Liver (tissue), 9 donors: ENCODE data around the gene TLCD1. TPM values are rescaled to one million over a fixed set of nuclear protein-coding genes. Genes with fewer than 3 reads are reported as not detected.

ENCODE experiments used
- DNase-seq: peaks from one replicate; pipeline ENCODE4 v3.0.0-alpha.2; 2017; ENCODE audit warnings: low spot score
- H3K27ac ChIP-seq, 2 donors: one replicate each; pipeline ENCODE4 v1.7.0; 2013; ENCODE audit warnings: inconsistent platforms in 2 of 2, low read length in 2 of 2, control low read depth in 1 of 2, low read depth in 1 of 2, mild to moderate bottlenecking in 1 of 2
- H3K27me3 ChIP-seq, 4 donors: one replicate each; pipeline versions ENCODE4 v1.6.1 to v1.7.0; 2013; ENCODE audit warnings: low read length in 3 of 4, inconsistent platforms in 1 of 4, mild to moderate bottlenecking in 1 of 4, moderate library complexity in 1 of 4; ENCODE audit not compliant: control insufficient read depth in 4 of 4, insufficient read depth in 4 of 4
- H3K36me3 ChIP-seq, 4 donors: one replicate each; pipeline versions ENCODE4 v1.6.1 to v1.7.0; 2013; ENCODE audit warnings: low read length in 3 of 4, mild to moderate bottlenecking in 3 of 4, low read depth in 1 of 4, moderate library complexity in 1 of 4; ENCODE audit not compliant: control insufficient read depth in 4 of 4, insufficient read depth in 3 of 4
- H3K4me1 ChIP-seq, 4 donors: one replicate each; pipeline versions ENCODE4 v1.6.1 to v1.7.0; 2013; ENCODE audit warnings: low read length in 3 of 4, mild to moderate bottlenecking in 3 of 4, moderate library complexity in 1 of 4; ENCODE audit not compliant: control insufficient read depth in 4 of 4, insufficient read depth in 4 of 4
- H3K4me3 ChIP-seq, 3 donors: one replicate each; pipeline versions ENCODE4 v1.6.1 to v1.7.0; 2013; ENCODE audit warnings: low read length in 3 of 3, control low read depth in 1 of 3, low read depth in 1 of 3, mild to moderate bottlenecking in 1 of 3
- H3K9ac ChIP-seq, 2 donors: one replicate each; pipeline ENCODE4 v1.7.0; 2013; ENCODE audit warnings: low read length in 2 of 2, mild to moderate bottlenecking in 2 of 2, moderate library complexity in 2 of 2, control low read depth in 1 of 2, low read depth in 1 of 2
- H3K9me3 ChIP-seq, 4 donors: one replicate each; pipeline versions ENCODE4 v1.6.1 to v1.7.0; 2013; ENCODE audit warnings: low read length in 3 of 4; ENCODE audit not compliant: control insufficient read depth in 4 of 4
- FOXA1 ChIP-seq: IDR thresholded peaks from 2 replicates; pipeline ENCODE4 v1.6.1; 2016; ENCODE audit warnings: antibody characterized with exemption
- FOXA2 ChIP-seq: IDR thresholded peaks from 2 replicates; pipeline ENCODE4 v1.6.1; 2016; ENCODE audit warnings: antibody characterized with exemption
- GABPA ChIP-seq, 2 donors: IDR thresholded peaks in 1 of 2; conservative IDR thresholded peaks in 1 of 2; 2 replicates each; pipeline ENCODE4 v1.6.1; 2016; ENCODE audit warnings: antibody characterized with exemption in 2 of 2, mild to moderate bottlenecking in 1 of 2, moderate library complexity in 1 of 2
- HNF4A ChIP-seq, 2 donors: conservative IDR thresholded peaks; 2 replicates each; pipeline ENCODE4 v1.6.1; 2016; ENCODE audit warnings: antibody characterized with exemption in 2 of 2, mild to moderate bottlenecking in 2 of 2
- HNF4G ChIP-seq: IDR thresholded peaks from 2 replicates; pipeline ENCODE4 v1.6.1; 2016; ENCODE audit warnings: antibody characterized with exemption
- NR2F2 ChIP-seq: IDR thresholded peaks from 2 replicates; pipeline ENCODE4 v1.6.1; 2016; ENCODE audit warnings: antibody characterized with exemption
- RAD21 ChIP-seq, 2 donors: IDR thresholded peaks; 2 replicates each; pipeline ENCODE4 v1.6.1; 2016; ENCODE audit warnings: antibody characterized with exemption in 2 of 2, mild to moderate bottlenecking in 2 of 2
- WGBS: extraction: QIAGEN DNeasy Blood & Tissue Kit; methylation state at CpG from one replicate; pipeline ENCODE4 v1.1.7; 2013; 5-methylcytosine and 5-hydroxymethylcytosine counted together
- polyA plus RNA-seq, 2 donors: library from polyadenylated mRNA; stranded (reverse) in 1 of 2; unstranded in 1 of 2; fragments of 200-250 nt in 1 of 2; fragments of >200 nt in 1 of 2; fragmentation: Nextera tagmentation in 1 of 2; extraction: Ambion mirVana in 1 of 2; gene quantifications; one replicate each; pipeline versions ENCODE4 v1.2.1 to v1.2.3, GENCODE V29; 2013 to 2015
- total RNA-seq, 2 donors: library from RNA; depleted of rRNA; stranded (reverse); fragments of >200 nt; gene quantifications; one replicate each; pipeline ENCODE4 v1.2.3, GENCODE V29; 2014
- TF ChIP-seq, protein P1 (sequence below): IDR thresholded peaks from 2 replicates; pipeline ENCODE4 v1.6.1; 2016; ENCODE audit warnings: antibody characterized with exemption, mild to moderate bottlenecking
- TF ChIP-seq, protein P2 (sequence below): IDR thresholded peaks from 2 replicates; pipeline ENCODE4 v1.6.1; 2016; ENCODE audit warnings: antibody characterized with exemption
- TF ChIP-seq, protein P3 (sequence below): IDR thresholded peaks from 2 replicates; pipeline ENCODE4 v1.6.1; 2016; ENCODE audit warnings: antibody characterized with exemption
- TF ChIP-seq, protein P4 (sequence below): fragments of 150-350 bp; IDR thresholded peaks from 2 replicates; pipeline ENCODE4 v1.5.1; 2017; ENCODE audit warnings: improper control_type of control experiment, low read depth, low read length; ENCODE audit not compliant: missing input control
- donor health status: healthy.
- donor health status: healthy.
- donor health status: healthy.
- donor health status: healthy.
- donor health status: healthy.

The TLCD1 gene
- total and polyA plus RNA-seq, 4 donors, result 4.4 to 8.8 (median 6.5) TPM

DNA sequence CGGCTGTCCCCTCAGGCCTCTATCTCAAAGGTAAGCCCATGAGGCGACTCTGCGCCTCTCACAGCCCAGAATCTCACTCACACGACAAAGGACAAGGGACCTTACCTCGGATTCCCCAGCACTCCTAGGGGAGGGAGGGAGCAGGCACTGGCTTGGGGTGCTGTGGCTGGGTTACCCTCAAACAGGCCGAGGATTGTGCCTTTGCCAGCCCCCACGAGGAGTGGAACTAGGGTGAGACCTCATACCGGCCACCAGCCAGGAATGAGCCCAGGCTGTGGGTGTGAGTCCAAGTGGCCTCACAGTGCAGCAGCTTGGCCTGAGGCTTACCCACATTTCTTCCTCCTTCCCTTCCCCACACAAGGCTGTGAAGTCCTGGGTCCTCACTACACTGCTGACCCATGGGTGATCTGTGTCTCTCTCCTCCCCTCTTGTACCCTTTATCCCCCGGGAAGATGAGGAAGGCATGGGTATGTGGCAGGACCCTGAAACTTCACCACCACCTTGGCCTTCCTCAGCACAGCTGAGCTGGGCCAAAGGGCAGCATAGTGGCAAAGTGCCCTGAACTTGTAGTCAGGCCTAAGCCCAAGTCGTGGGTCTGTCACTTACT lies 20.2 kb downstream of the TLCD1 start:
- H3K9me3 ChIP-seq, result no peaks in the 10 kb centered on the region

DNA sequence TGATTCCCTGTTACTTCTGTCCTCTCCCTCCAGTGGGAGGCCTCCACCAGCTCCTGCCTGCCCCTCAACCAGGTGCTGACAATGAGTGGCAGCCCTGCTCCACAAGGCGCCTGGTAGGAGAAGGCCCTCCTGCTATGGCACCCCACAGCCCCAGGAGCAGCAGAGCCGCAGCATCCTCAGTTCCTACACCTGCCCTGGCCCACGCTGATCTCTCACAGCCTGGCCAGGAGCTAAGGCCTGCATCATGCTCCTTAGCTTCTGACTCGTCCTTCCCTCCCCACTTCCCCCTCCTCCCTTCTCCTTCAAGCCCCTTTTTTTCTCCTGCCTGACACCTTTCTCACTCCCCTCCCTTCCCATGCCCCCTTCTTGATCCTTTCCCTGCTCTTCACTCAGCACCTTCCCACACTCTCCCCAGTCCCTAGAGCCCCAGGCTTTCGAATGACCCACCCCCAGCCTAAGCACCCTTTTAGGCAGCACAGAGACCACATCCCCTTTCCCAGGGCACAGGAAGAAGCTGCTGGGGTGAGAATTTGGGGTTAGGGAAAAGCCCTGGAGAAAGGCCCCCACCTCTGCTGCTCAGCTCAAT lies 20.9 kb downstream of the TLCD1 start:
- H3K4me1 ChIP-seq, result no peaks in the 10 kb centered on the region
- H3K27ac ChIP-seq, result no peak overlapping the region
- H3K27me3 ChIP-seq, result no peaks in the 10 kb centered on the region
- peaks cover 13 to 44% (median 26%) of the 10 kb centered on the region in 4 donors for H3K36me3 ChIP-seq
- DNase-seq, result no peak
- no peak overlapping the region for H3K9ac ChIP-seq
- no peak overlapping the region for H3K4me3 ChIP-seq
- no peaks in the 10 kb centered on the region for H3K9me3 ChIP-seq
- WGBS, result 94% methylated on average over 5 of the region's 5 CpGs
- TF ChIP-seq GABPA (IDR thresholded peaks at IDR 0.05 in 1 of 2, conservative IDR thresholded peaks at IDR 0.05 in 1 of 2), result no peak
- no peak for TF ChIP-seq HNF4A (conservative IDR thresholded peaks at IDR 0.05)
- no peak for TF ChIP-seq NR2F2
- TF ChIP-seq, protein P1, sequence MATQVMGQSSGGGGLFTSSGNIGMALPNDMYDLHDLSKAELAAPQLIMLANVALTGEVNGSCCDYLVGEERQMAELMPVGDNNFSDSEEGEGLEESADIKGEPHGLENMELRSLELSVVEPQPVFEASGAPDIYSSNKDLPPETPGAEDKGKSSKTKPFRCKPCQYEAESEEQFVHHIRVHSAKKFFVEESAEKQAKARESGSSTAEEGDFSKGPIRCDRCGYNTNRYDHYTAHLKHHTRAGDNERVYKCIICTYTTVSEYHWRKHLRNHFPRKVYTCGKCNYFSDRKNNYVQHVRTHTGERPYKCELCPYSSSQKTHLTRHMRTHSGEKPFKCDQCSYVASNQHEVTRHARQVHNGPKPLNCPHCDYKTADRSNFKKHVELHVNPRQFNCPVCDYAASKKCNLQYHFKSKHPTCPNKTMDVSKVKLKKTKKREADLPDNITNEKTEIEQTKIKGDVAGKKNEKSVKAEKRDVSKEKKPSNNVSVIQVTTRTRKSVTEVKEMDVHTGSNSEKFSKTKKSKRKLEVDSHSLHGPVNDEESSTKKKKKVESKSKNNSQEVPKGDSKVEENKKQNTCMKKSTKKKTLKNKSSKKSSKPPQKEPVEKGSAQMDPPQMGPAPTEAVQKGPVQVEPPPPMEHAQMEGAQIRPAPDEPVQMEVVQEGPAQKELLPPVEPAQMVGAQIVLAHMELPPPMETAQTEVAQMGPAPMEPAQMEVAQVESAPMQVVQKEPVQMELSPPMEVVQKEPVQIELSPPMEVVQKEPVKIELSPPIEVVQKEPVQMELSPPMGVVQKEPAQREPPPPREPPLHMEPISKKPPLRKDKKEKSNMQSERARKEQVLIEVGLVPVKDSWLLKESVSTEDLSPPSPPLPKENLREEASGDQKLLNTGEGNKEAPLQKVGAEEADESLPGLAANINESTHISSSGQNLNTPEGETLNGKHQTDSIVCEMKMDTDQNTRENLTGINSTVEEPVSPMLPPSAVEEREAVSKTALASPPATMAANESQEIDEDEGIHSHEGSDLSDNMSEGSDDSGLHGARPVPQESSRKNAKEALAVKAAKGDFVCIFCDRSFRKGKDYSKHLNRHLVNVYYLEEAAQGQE, result no peak
- TF ChIP-seq FOXA1, result no peak
- TF ChIP-seq RAD21 (IDR thresholded peaks at IDR 0.05), result no peak
- TF ChIP-seq, protein P2, sequence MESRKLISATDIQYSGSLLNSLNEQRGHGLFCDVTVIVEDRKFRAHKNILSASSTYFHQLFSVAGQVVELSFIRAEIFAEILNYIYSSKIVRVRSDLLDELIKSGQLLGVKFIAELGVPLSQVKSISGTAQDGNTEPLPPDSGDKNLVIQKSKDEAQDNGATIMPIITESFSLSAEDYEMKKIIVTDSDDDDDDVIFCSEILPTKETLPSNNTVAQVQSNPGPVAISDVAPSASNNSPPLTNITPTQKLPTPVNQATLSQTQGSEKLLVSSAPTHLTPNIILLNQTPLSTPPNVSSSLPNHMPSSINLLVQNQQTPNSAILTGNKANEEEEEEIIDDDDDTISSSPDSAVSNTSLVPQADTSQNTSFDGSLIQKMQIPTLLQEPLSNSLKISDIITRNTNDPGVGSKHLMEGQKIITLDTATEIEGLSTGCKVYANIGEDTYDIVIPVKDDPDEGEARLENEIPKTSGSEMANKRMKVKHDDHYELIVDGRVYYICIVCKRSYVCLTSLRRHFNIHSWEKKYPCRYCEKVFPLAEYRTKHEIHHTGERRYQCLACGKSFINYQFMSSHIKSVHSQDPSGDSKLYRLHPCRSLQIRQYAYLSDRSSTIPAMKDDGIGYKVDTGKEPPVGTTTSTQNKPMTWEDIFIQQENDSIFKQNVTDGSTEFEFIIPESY, result no peak

More for the DNA sequence above, 20.2 kb downstream of the TLCD1 start:
- Histone ChIP-seq H3K4me3 (no peak overlapping the region), H3K36me3 (peaks cover 6 to 37% (median 20%) of the 10 kb centered on the region in 4 donors), H3K4me1 (peaks cover 0 to 4% (median 2%) of the 10 kb centered on the region in 4 donors), H3K27me3 (no peaks in the 10 kb centered on the region), H3K27ac (no peak overlapping the region), H3K9ac (no peak overlapping the region)
- WGBS, result 86% methylated on average over 10 of the region's 10 CpGs
- TF ChIP-seq HNF4A (conservative IDR thresholded peaks at IDR 0.05) (no peak), FOXA2 (no peak), GABPA (IDR thresholded peaks at IDR 0.05 in 1 of 2, conservative IDR thresholded peaks at IDR 0.05 in 1 of 2) (no peak), HNF4G (no peak)
- TF ChIP-seq, protein P3, sequence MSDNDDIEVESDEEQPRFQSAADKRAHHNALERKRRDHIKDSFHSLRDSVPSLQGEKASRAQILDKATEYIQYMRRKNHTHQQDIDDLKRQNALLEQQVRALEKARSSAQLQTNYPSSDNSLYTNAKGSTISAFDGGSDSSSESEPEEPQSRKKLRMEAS, result no peak
- TF ChIP-seq, protein P1, result no peak
- TF ChIP-seq, protein P2, result no peak
- TF ChIP-seq, protein P4, sequence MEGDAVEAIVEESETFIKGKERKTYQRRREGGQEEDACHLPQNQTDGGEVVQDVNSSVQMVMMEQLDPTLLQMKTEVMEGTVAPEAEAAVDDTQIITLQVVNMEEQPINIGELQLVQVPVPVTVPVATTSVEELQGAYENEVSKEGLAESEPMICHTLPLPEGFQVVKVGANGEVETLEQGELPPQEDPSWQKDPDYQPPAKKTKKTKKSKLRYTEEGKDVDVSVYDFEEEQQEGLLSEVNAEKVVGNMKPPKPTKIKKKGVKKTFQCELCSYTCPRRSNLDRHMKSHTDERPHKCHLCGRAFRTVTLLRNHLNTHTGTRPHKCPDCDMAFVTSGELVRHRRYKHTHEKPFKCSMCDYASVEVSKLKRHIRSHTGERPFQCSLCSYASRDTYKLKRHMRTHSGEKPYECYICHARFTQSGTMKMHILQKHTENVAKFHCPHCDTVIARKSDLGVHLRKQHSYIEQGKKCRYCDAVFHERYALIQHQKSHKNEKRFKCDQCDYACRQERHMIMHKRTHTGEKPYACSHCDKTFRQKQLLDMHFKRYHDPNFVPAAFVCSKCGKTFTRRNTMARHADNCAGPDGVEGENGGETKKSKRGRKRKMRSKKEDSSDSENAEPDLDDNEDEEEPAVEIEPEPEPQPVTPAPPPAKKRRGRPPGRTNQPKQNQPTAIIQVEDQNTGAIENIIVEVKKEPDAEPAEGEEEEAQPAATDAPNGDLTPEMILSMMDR, result no peak
- no peak for DNase-seq
